HG02678 (cell line): Measurements from ENCODE around the gene DNAJC15.
"Not testable (repeated sequence)": the region's sequence is repeated elsewhere in the genome, so short reads cannot be mapped to it uniquely, and the experiment has no call there.

Experiments used
- ATAC-seq: cut with Tn5 transposase; IDR thresholded peaks from one replicate; pipeline ENCODE4 v1.9.1; 2021; ENCODE audit warnings: mild to moderate bottlenecking, moderate library complexity; ENCODE audit not compliant: unreplicated experiment

DNAJC15 gene

DNA sequence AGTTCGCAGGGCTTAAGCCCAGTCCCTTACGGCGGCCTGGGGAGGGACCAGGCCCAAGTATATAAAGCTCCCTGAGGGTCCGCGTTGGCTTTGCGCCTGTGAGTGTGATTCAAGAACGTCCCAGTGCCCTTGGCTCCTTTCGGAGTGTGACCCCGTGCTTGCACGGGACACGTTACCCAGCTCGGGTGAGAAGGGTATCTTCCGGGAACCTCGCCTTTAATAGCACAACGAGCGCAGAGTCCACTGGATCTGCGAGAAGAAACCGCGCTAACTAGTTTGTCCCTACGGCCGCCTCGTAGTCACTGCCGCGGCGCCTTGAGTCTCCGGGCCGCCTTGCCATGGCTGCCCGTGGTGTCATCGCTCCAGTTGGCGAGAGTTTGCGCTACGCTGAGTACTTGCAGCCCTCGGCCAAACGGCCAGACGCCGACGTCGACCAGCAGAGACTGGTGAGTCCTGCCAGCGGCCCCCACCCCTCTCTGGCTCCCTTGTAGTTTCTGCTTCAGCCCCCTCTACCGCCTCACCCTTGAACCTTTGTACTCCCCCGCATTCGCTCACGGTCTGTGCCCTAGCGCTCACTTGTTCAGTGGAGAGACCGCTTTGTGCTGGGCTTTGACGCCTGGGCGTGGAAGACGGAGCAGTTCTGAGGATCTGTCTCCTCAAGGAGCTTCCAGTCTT is at the start of gene DNAJC15:
Gene DNAJC15, plus strand, starts transcription at position 298 of the 675 bp plus-strand sequence. Its CDS starts 41 bp downstream, at position 339.
- ATAC-seq: peak; percentile 85

DNA sequence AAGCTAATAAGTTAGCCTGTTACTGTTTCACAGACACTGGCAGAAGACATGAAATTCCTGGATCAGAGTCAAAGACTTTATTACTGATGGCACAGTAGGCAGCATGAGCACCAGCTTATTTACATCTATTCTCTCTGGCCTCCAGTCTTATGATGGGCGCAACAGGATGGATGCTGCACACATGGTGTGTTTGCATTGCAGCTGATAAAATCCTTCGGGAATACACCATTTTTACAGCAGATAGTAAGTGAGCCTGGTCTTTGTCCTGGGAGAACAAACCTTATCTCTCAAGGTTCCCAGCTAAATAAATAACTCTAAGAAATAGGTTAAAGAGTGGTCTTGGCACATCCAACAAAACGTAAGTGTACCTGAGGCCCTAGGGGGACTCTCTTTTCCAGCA is 47.3 kb upstream of the DNAJC15 start:
- no peak for ATAC-seq

GRCh38 chr13:42977219-42977659 is 46.1 kb upstream of the DNAJC15 start:
- ATAC-seq: peak; percentile 78

DNA sequence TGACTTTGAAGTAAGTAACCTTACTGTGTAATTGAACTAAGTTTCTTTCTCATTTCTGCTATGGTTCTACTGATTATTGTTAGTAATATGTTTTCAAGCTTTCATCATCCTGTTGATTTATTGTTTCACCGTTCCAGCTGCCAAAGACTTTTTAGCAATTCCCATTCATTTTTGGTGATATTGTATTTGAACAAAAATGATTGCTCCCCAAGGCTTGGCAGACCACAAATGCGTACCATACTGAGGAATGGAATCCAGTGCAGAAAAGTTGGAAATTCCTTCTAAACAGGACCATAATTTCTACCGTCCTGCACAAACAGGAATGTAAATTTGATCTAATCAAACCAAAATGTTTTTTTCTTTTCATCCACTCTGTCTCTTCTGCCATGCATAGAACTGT is 42.1 kb upstream of the DNAJC15 start:
- ATAC-seq: no peak

- ATAC-seq: no peak
These were observed 41.5 kb upstream of the DNAJC15 start for GRCh38 chr13:42981853-42982252.

- no peak for ATAC-seq
These were observed 39.4 kb upstream of the DNAJC15 start for GRCh38 chr13:42984026-42984425.

- no peak for ATAC-seq
These were observed 38.7 kb upstream of the DNAJC15 start for GRCh38 chr13:42984691-42985090.

DNA sequence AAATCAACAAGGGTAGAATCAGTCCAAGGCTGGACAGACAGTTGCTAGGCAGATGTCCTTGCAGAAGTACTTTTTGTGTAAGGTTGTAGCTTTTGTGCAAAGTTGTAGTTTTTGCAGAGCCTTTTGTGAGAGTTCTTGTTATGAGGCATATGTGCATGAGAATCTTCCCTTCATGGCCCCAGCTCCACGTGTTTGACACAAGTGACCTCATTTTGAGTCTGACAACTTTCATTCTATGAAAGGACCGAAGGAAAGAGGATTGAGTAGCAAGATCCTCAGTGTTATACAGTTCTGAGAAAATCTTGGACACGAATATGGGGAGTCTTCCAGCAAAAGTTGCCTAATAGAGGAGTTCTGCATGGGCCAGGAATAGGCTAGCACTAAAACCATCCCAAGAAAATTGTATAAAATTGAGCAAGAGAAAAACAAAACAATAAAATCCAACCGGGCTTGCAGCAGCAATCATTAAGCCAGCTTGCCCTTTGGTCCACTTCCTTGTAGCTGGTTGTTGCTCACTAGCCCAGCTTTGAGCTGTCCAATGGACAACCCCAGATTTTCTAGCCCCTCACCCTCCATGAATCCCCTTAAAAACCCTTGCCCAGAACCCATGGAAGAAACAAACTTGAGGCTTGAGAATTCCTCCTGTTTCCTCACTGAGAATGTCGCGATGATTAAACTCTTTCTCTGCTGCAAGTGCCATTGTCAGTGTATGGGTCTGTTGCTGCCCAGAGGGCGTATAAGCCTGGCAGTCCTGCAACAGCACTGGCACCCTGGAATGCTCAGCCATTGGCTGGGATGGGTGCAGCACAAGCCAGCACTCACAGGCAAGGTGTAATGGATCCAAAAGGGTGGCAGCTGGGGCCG is 37.8 kb upstream of the DNAJC15 start:
- no peak for ATAC-seq

GRCh38 chr13:42986176-42986574 is 37.2 kb upstream of the DNAJC15 start:
- ATAC-seq: no peak

GRCh38 chr13:42990291-42991232 is 32.8 kb upstream of the DNAJC15 start:
- ATAC-seq: no peak

GRCh38 chr13:42991233-42991897 is 32.0 kb upstream of the DNAJC15 start:
- ATAC-seq: not testable (repeated sequence)

DNA sequence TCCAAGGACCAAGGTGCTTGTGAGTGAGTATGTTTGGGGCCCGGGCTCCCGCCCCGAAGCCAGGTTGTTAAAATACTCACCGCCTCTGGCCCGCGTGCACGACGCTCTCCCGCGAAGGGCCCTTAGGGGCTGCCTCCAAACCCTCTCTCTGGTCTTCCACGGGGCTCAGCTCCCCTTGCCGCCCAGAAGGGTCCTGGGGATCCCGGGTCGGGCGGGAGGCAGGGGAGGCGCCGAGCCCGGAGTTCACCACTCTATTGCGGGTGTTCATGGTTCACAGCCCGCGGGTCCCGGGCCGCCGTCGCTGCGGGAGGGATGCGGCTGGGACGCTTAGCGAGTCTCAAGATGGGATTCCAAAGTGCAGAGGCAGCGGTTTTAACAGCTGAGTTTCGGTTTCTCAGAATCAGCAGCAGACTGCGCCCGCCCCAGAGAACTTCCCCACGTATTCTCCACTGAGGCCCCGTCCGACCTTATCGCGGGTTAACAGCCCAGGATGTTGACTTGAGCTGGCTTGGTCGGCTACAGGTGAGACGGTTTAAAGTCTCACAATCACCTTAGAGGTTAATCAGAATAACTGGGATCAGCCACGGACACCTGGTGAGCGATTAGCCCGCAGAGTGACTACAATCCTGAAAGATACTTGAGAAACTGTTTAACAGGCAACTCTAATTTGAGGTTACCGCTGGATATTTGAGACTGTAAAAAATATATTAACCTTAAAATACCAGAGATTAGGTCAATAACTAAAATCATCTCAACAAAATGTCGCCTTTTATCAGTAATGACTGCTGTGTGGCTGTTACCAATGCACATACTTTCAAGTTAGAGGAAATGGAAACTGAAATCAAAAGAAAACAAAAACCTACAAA is 31.3 kb upstream of the DNAJC15 start, which contains the start of gene EPSTI1:
Gene EPSTI1, minus strand, starts transcription at position 344 of the 866 bp plus-strand sequence. Its CDS starts 76 bp downstream, at position 268.
- ATAC-seq: peak; percentile 83

DNA sequence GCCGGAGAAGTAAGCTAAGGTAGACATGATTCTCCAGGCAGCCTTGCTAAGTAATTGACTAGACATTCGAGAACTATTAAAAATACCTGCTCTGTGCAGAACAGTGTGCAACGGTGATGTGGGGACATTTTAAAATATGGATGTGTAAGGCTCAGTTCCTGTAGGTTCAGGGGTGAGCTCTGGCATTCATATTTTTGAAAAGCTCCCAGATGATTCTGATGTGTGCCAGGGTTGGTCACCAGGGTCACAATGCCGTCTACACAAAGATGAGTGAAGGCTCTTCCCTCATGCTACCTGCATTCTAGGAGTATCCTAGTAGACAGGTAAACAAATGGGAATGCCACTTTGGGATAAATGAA is 30.6 kb upstream of the DNAJC15 start:
- ATAC-seq: peak; percentile 7

- ATAC-seq: no peak
These were observed 28.5 kb upstream of the DNAJC15 start for GRCh38 chr13:42994878-42995277.

DNA sequence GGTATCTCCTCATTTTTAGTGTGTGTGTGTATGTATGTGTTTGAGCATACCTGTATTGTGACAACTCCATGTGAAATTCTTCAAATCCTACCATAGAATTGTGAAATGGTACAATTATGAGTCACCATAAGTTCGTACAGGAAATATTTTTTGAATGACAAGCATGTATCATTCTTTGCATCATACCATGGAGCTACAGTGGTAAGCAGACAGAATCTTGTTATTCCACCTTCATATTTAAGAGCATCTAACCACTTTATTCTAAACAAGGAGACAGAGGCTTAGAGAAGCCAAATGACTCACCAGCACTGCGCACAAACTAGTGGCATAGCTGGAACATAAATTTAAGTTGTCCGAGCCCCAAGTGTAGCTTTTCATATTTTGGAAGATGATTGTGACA is 26.8 kb upstream of the DNAJC15 start:
- ATAC-seq: no peak

- peak; percentile 53 for ATAC-seq
These were observed 26.0 kb upstream of the DNAJC15 start for GRCh38 chr13:42997381-42997780.

DNA sequence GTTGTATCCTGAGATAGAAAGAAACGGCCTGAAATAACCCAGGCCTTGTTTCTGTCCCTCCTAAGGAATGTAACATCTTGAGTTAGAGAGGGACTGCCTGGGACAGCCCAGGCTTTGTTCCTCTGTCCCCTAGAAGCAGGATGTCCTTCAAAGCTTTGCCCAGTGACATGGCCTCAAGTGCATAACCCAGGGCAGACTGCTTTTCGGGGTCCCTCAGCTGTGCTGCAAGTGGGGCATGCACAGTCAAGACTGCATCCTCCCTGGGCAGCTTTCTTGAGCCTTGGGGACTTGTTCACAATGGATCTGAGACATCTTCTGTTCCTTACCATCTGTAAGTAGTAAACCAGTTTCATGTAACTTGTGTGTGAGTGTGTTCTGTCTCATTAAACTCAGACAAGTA is 23.9 kb upstream of the DNAJC15 start:
- no peak for ATAC-seq

DNA sequence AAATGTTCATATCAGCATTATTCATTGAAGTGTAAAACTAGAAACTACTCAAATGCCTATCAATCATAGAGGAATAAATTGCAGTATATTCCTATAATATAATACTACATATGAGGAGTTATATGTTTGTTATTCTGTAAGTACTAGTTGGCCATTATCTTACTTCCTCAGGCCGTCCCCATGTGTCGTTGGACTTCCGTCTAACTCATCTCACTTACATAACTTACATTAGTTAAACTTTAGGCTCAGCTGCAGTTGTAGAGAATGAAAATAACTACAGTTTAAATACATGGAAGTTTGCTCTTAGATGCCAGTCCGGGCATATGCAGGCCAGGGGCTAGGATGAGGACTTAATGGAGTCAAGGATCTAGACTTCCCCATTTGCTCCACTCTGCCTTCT is 22.7 kb upstream of the DNAJC15 start:
- no peak for ATAC-seq

- ATAC-seq: no peak
These were observed 21.4 kb upstream of the DNAJC15 start for GRCh38 chr13:43002021-43002420.
